HG03565 (cell line): Measurements from ENCODE around the gene ACHE.
"Not testable (repeated sequence)": the region's sequence is repeated elsewhere in the genome, so short reads cannot be mapped to it uniquely, and the experiment has no call there.

Experiments used
- ATAC-seq: cut with Tn5 transposase; IDR thresholded peaks from one replicate; pipeline ENCODE4 v1.9.1; 2021; ENCODE audit warnings: mild to moderate bottlenecking, moderate library complexity; ENCODE audit not compliant: unreplicated experiment

Gene ACHE

DNA sequence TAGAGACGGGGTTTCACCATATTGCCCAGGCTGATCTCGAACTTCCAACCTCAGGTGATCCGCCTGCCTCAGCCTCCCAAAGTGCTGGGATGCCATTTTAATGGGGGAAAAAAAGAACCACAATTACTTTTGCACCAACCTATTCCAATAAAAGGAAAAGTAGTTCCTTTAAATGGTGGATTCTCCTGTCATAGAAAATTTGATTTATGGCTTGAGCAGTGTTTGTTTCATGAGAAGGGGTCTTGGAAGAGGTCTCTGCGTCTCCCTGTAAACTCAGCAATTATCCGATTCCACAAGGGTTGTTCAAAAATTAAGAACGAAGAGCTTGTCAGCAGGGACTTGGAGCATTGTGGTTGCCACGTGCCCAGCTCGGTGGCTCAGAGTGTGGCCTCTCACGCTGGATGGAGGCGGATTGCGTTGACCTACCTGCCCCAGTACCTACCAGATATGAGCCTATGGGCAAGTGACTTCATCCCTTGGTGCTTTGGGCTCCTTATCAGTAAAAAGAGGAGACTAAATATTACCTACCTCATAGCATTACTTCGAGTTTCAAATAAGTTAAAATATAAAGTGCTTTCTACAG, 31.3 kb downstream of the ACHE start:
- ATAC-seq: no peak

DNA sequence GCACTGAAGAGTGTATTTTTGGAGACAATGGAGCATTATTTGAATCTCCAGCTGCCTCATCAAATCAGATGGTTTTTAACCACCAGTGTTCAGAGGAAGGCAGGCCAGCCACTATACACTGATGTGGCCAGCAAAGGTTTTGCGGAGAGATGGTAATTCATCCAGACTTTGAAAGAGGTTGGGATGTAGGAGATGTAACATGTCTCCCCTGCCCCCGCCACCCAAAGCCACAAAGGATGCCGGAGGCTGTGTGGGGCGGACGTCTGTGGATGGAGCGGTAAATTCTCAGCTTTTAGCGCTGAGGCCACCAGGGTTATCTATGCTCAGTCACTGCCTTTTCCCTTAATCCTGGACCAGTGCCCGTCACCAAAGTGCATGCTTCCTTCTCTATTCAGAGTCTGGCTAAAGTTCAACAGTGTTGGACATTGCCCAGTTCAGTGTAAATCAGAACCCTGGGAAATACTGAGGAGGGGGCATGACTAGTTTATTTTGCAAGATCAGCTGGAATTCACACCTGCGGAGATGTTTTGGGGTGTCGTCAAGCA, 32.2 kb downstream of the ACHE start:
- ATAC-seq: no peak

DNA sequence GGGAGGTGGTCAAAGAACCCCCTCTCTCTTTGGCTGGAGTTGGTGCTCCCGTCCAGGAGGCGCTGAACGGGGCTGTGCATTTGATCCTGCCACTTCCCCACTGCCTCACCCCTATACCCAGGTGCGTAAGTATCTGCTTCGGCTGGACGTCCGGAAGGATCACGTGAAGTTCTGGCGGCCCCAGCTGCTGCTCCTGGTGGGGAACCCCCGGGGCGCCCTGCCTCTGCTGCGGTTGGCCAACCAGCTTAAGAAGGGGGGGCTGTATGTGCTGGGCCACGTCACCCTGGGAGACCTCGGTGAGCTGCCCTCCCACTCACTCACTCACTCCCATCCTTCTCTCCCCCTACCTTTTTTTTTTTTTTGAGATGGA, 34.1 kb downstream of the ACHE start:
- ATAC-seq: no peak

DNA sequence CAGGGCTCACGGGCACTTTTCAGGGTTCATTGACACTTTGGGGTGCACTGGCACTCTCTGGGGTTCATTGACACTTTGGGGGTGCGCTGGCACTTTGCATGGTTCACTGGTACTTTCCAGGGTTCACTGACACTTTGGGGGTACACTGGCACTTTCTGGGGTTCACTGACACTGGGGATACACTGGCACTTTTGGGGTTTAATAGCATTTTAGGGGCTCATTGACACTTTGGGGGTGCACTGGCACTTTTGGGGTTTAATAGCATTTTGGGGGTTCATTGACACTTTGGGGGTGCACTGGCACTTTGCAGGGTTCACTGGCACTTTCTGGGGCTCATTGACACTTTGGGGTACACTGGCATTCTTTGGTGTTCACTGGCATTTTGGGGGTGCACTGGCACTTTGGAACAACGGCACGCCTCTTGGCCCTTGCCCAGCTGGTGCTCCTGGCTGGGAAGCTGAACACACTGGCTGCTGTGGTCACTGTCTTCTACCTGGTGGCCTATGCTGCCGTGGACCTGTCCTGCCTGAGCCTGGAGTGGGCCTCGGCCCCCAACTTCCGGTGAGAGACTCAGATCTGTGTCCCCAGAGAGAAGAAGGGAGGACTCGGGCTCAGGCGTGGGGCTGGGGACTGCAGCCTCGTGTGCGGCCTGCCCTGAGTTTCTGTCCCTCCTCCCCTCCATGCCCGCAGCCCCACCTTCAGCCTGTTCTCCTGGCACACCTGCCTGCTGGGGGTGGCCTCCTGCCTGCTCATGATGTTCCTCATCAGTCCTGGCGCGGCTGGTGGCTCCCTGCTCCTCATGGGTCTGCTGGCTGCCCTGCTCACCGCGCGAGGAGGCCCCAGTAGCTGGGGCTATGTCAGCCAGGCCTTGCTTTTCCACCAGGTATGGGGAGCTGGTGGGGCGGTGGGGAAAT, 34.7 kb downstream of the ACHE start:
- no peak for ATAC-seq

DNA sequence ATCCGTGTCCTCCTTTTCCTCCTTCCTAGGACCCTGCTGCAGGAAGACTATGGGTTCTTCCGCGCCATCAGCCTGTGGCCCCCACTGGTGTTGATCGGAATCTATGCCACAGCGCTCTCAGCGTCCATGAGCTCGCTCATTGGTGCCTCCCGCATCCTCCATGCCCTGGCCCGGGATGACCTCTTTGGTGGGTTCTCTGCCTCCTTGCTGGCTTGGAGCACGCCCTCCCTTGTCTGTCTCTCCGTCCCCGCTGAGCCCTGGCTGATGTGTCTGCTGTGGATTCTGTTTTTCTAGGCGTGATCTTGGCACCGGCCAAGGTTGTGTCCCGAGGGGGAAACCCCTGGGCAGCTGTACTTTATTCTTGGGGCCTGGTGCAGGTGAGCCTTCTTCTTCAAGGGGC, 35.8 kb downstream of the ACHE start:
- ATAC-seq: no peak

DNA sequence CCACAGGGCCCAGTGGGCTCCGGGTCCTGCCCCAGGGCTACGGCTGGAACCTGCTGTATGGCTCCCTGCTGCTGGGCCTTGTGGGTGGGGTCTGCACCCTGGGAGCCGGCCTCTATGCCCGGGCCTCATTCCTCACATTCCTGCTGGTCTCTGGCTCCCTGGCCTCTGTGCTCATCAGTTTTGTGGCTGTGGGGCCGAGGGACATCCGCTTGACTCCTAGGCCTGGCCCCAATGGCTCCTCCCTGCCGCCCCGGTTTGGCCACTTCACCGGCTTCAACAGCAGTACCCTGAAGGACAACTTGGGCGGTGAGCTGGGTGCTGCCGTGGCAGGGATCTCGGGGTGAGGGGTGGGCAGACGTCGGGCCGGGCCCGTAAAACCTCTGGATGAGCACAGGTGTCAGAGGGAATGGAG, 38.8 kb downstream of the ACHE start:
- no peak for ATAC-seq

DNA sequence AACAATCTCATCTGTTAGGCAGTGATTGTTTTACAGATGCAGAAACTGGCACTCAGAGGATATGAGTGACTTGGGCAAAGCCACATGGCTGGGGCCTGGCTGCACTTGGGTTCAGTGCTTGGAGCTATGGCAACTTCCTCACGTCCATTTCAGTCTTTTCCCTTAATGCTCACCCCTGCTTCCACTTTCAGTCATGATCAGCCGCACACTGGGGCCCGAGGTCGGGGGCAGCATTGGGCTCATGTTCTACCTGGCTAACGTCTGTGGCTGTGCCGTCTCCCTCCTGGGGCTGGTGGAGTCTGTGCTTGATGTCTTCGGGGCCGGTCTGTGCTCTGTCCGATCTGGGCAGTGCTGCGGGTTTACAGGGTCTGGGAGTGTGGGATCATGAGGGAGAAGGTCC, 40.2 kb downstream of the ACHE start:
- no peak for ATAC-seq

DNA sequence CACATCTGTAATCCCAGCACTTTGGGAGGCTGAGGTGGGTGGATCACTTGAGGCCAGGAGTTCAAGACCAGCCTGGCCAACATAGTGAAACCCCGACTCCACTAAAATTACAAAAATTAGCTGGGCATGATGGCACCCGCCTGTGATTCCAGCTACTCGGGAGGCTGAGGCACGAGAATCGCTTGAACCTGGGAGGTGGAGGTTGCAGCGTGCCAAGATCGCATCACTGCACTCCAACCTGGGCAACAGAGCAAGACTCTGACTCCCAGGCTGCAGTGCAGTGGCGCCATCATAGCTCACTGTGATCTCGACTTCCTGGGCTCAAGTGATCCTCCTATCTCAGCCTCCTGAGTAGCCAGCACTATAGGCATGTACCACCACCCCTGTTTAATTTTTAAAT, 40.8 kb downstream of the ACHE start:
- not testable (repeated sequence) for ATAC-seq

DNA sequence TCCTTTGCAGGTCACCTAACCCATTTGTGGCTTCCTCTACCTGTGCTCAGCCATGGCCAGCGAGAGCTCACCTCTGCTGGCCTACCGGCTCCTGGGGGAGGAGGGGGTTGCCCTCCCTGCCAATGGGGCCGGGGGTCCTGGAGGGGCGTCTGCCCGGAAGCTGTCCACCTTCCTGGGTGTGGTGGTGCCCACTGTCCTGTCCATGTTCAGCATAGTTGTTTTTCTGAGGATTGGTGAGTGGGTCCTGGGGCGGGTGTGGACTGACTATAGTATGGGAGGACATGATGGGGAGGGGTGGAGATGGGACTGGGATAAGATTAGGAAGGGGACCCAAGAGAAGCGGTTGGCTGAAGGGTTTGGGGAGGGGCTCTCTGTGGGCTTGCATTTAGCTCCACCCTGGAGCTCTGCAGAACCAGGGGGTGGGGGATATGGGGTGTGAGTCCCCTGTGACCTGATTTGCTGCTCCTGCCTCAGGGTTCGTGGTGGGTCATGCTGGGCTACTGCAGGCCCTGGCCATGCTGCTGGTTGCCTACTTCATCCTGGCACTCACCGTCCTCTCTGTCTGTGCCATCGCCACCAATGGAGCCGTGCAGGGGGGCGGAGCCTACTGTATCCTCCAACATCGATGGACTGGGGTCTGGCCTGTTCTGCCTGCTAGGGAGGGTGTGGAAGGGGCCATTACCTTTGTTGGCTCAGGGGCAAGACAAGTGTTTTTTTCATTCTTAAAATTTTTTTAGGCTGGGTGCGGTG, 41.4 kb downstream of the ACHE start:
- ATAC-seq: no peak

DNA sequence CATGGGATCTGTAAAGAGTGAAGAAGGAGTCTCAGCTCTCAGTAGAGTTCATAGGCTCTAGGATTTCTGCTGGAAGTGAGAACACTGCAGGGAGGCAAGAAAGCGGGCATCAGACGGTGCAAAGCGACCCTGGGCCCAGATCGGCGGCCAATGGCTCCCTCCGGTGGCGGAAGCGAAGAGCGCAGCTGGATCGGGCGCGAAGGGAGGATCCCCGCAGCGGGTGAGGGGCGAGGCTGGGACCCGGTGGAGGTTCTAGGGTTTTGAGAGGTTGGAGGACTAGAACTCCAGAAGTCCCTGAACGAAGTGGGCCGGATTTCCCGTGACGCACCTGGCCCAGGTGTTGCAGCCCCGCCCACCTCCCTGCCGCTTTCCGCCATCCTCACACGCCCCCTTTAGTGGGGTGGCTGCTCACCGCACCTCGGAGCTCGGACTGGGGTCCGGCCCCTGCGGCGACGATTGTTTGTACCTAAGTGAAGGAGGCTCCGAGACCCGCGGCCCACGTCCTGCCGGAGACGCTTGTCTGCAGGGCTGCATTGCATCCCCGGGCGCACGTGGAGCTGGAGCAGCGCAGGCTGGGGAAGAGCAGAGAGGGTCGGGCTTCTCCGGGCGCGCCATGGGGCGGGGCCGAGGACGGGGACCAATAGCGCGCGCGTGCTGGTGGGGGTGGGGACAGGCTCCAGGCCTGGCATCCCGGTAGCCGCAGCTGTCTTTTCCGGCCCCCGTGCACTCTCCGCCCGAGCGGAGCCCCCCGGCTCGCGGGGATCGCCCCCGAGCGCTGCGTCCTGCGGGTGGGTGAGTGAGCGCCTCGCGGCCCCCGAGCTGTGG, 43.4 kb downstream of the ACHE start, which contains the start of gene SLC12A9:
TSS of gene SLC12A9 (plus strand) at position 666 of the 825 bp plus-strand sequence. CDS start 1,485 bp downstream, outside the sequence.
- ATAC-seq: peak; percentile 79

DNA sequence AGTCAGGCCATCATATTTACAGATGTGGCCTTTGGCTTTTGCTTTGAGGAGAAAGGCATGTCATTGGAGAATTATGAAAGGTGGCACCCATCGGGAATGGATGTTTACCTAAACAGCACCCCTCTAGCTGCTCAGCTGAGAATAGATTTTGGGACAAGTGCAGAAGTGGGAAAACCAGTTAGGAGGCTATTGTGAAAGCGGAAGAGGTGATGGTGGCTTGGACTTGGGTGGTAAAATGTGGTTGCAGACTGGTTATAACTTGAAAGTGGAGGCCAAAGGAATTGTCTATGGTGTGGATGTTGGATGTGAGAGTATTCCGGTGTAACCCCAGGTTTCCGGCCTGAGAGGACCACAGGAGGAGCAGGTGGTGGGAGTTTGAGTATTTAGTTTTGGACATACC, 48.3 kb downstream of the ACHE start:
- ATAC-seq: no peak

DNA sequence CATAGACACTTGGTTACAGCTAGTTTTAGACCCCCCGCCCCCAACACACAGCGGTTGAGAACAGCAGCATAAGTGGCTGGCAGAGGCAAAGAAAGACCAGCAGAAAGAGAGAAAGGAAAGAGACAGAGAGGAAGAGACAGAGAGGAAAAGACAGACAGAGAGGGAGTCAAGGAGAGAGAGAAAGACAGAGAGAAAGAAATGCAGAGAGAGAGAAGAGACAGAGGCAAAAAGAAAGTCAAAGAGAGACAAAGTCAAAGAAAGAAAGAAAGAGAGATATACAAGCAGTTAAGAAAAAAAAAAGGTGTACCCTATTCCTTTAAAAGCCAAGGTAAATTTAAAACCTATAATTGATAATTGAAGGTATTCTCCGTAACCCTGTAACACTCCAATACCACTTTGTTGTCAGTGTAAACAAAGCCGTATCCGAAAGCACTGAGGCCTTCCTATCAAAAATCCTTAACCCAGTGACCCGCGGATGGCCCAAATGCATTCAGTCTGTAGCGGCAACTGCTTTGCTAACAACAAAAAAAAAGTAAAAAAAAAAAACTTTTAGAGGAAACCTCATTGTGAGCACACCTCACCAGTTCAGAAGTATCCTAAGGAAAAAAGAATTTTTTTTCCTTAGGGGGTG, 55.1 kb downstream of the ACHE start:
- ATAC-seq: no peak
